Measurements from ENCODE around the gene OR6C6. TPM values are rescaled to one million over a fixed set of nuclear protein-coding genes. Genes with fewer than 3 reads are reported as not detected.

OR6C6 gene
- polyA plus RNA-seq, 2 of the 4 experiments (the other 2 are of a cell fraction): not detected

- no peak for DNase-seq (ENCODE audit: low read depth in 1 of 2, low spot score in 1 of 2)
- no peaks in the 10 kb centered on the region for H3K9me3 ChIP-seq
- WGBS (ENCODE audit: missing lambda C conversion rate): 20% methylated on average over 3 of the region's 3 CpGs
- TF ChIP-seq NPAS2 (CRISPR knock-in tag; IDR thresholded peaks at IDR 0.05; ENCODE audit: borderline replicate concordance) (no peak), JUN (IDR thresholded peaks at IDR 0.05) (no peak), RFX5 (IDR thresholded peaks at IDR 0.05) (no peak), TP53 (CRISPR knock-in tag; IDR thresholded peaks at IDR 0.05) (no peak)
- TF ChIP-seq, protein P1, sequence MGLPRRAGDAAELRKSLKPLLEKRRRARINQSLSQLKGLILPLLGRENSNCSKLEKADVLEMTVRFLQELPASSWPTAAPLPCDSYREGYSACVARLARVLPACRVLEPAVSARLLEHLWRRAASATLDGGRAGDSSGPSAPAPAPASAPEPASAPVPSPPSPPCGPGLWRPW (IDR thresholded peaks at IDR 0.05): no peak
- TF ChIP-seq, protein P2, sequence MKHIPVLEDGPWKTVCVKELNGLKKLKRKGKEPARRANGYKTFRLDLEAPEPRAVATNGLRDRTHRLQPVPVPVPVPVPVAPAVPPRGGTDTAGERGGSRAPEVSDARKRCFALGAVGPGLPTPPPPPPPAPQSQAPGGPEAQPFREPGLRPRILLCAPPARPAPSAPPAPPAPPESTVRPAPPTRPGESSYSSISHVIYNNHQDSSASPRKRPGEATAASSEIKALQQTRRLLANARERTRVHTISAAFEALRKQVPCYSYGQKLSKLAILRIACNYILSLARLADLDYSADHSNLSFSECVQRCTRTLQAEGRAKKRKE (CRISPR knock-in tag; IDR thresholded peaks at IDR 0.05; ENCODE audit: low read depth): no peak
- H3K4me1 ChIP-seq: no peaks in the 10 kb centered on the region
- ATAC-seq: no peak
- H3K27ac ChIP-seq: no peak within 1 kb of the TSS
- ChIA-PET POLR2A (no interaction called here), CTCF (no interaction called here)
- no peak for FAIRE-seq
- no peak within 1 kb of the TSS for H3K4me2 ChIP-seq
- no peak within 1 kb of the TSS for H3K4me3 ChIP-seq
Measured at GRCh38 chr12:55244309-55244708, 52.1 kb downstream of the OR6C6 start, which contains the start of gene OR6C74. Gene OR6C74 (plus strand): TSS chr12:55244609. CDS start chr12:55247288, 2,679 bp downstream.

Other genes starting within 250 kb of the OR6C6 start
- gene OR9K2, start 170.2 kb downstream of the OR6C6 start, polyA plus RNA-seq (2011; rRNA removed): not detected in 2 replicates
- not detected in 3 replicates for gene OR9K2, start 170.2 kb downstream of the OR6C6 start, polyA plus RNA-seq (2017; fragmentation: RNase III; extraction: RNeasy Plus Mini Kit Qiagen cat#74134 plus additional on column Dnase treatment)
- not detected in 2 replicates for gene OR10A7, start 75.5 kb downstream of the OR6C6 start, polyA plus RNA-seq (2011; rRNA removed)
- not detected in 3 replicates for gene OR10A7, start 75.5 kb downstream of the OR6C6 start, polyA plus RNA-seq (2017; fragmentation: RNase III; extraction: RNeasy Plus Mini Kit Qiagen cat#74134 plus additional on column Dnase treatment)
- not detected in 2 replicates for gene OR6C74, start 52.0 kb downstream of the OR6C6 start, polyA plus RNA-seq (2011; rRNA removed)
- not detected in 3 replicates for gene OR6C74, start 52.0 kb downstream of the OR6C6 start, polyA plus RNA-seq (2017; fragmentation: RNase III; extraction: RNeasy Plus Mini Kit Qiagen cat#74134 plus additional on column Dnase treatment)
- gene OR6C1, start 17.8 kb upstream of the OR6C6 start, polyA plus RNA-seq (2011; rRNA removed): not detected in 2 replicates
- not detected in 3 replicates for gene OR6C1, start 17.8 kb upstream of the OR6C6 start, polyA plus RNA-seq (2017; fragmentation: RNase III; extraction: RNeasy Plus Mini Kit Qiagen cat#74134 plus additional on column Dnase treatment)
- not detected in 2 replicates for gene OR6C3, start 34.2 kb upstream of the OR6C6 start, polyA plus RNA-seq (2011; rRNA removed)
- gene OR6C3, start 34.2 kb upstream of the OR6C6 start, polyA plus RNA-seq (2017; fragmentation: RNase III; extraction: RNeasy Plus Mini Kit Qiagen cat#74134 plus additional on column Dnase treatment): not detected in 3 replicates
- not detected in 2 replicates for gene OR6C75, start 66.4 kb upstream of the OR6C6 start, polyA plus RNA-seq (2011; rRNA removed)
- not detected in 3 replicates for gene OR6C75, start 66.4 kb upstream of the OR6C6 start, polyA plus RNA-seq (2017; fragmentation: RNase III; extraction: RNeasy Plus Mini Kit Qiagen cat#74134 plus additional on column Dnase treatment)
- not detected in 2 replicates for gene OR6C65, start 104.0 kb upstream of the OR6C6 start, polyA plus RNA-seq (2011; rRNA removed)
- gene OR6C65, start 104.0 kb upstream of the OR6C6 start, polyA plus RNA-seq (2017; fragmentation: RNase III; extraction: RNeasy Plus Mini Kit Qiagen cat#74134 plus additional on column Dnase treatment): not detected in 3 replicates
- not detected in 2 replicates for gene OR6C76, start 129.7 kb upstream of the OR6C6 start, polyA plus RNA-seq (2011; rRNA removed)
- not detected in 3 replicates for gene OR6C76, start 129.7 kb upstream of the OR6C6 start, polyA plus RNA-seq (2017; fragmentation: RNase III; extraction: RNeasy Plus Mini Kit Qiagen cat#74134 plus additional on column Dnase treatment)
- gene OR6C2, start 147.5 kb upstream of the OR6C6 start, polyA plus RNA-seq (2011; rRNA removed): not detected in 2 replicates
- gene OR6C2, start 147.5 kb upstream of the OR6C6 start, polyA plus RNA-seq (2017; fragmentation: RNase III; extraction: RNeasy Plus Mini Kit Qiagen cat#74134 plus additional on column Dnase treatment): not detected in 3 replicates
- not detected in 2 replicates for gene OR6C70, start 173.6 kb upstream of the OR6C6 start, polyA plus RNA-seq (2011; rRNA removed)
- gene OR6C70, start 173.6 kb upstream of the OR6C6 start, polyA plus RNA-seq (2017; fragmentation: RNase III; extraction: RNeasy Plus Mini Kit Qiagen cat#74134 plus additional on column Dnase treatment): not detected in 3 replicates
- gene OR6C68, start 195.8 kb upstream of the OR6C6 start, polyA plus RNA-seq (2011; rRNA removed): not detected in 2 replicates
- gene OR6C68, start 195.8 kb upstream of the OR6C6 start, polyA plus RNA-seq (2017; fragmentation: RNase III; extraction: RNeasy Plus Mini Kit Qiagen cat#74134 plus additional on column Dnase treatment): not detected in 3 replicates

All from A549 (cell line).